ENCODE results near the gene CXXC5. TPM values are rescaled to one million over a fixed set of nuclear protein-coding genes. Genes with fewer than 3 reads are reported as not detected.

Gene CXXC5
- total RNA-seq, 1 experiment from 2014 or later = 57.2 TPM

- intact Hi-C loops (cut with micrococcal nuclease; ENCODE audit: unreplicated experiment) = loop anchor here (5.0 kb wide), 2 partner anchors 47 to 97 kb away; no protein-coding TSS in a partner anchor
- peak; percentile 62 for DNase-seq (ENCODE audit: low spot score)
- TF ChIP-seq EZH2 (IDR thresholded peaks at IDR 0.05; ENCODE audit: borderline replicate concordance, low read depth, low read length, poor library complexity, severe bottlenecking) (no peak), CTCF (conservative IDR thresholded peaks at IDR 0.05; ENCODE audit: low read depth, low read length) (peak; percentile 47)
- Histone ChIP-seq H3K27ac (ENCODE audit: low read depth, low read length, poor library complexity, severe bottlenecking) (peak overlapping the region; percentile 78), H3K27me3 (replicated peaks; ENCODE audit: insufficient read depth, low read depth, low read length, poor library complexity) (no peaks in the 10 kb centered on the region), H3K4me3 (ENCODE audit: low read depth, low read length, poor library complexity, severe bottlenecking) (peak overlapping the region; percentile 90), H3K4me1 (ENCODE audit: insufficient read depth, low read length, poor library complexity, severe bottlenecking) (peaks cover 50% of the 10 kb centered on the region), H3K9me3 (ENCODE audit: low read depth, low read length, poor library complexity, severe bottlenecking) (no peaks in the 10 kb centered on the region), H3K36me3 (ENCODE audit: insufficient read depth, low read length, poor library complexity, severe bottlenecking) (no peaks in the 10 kb centered on the region)
- ChIA-PET CTCF (interaction anchor here (0.6 kb wide), 1 partner anchor 271 kb away, joined by 10 read pairs; no protein-coding TSS in a partner anchor), POLR2A (ENCODE audit: low non-redundant PET) (interaction anchor here (0.7 kb wide), 1 partner anchor 92 kb away, joined by 3 read pairs; no protein-coding TSS in a partner anchor)
- TSS peak; percentile 26 for BruUV-seq (replicated peaks)
Observed at GRCh38 chr5:139650031-139650688, 2.0 kb downstream of the CXXC5 start.

- POLR2A ChIA-PET (ENCODE audit: low non-redundant PET) = interaction anchor here (0.7 kb wide), 1 partner anchor 91 kb away, joined by 3 read pairs; no protein-coding TSS in a partner anchor
- Histone ChIP-seq H3K36me3 (ENCODE audit: insufficient read depth, low read length, poor library complexity, severe bottlenecking) (no peaks in the 10 kb centered on the region), H3K4me1 (ENCODE audit: insufficient read depth, low read length, poor library complexity, severe bottlenecking) (peaks cover 55% of the 10 kb centered on the region), H3K9me3 (ENCODE audit: low read depth, low read length, poor library complexity, severe bottlenecking) (no peaks in the 10 kb centered on the region), H3K4me3 (ENCODE audit: low read depth, low read length, poor library complexity, severe bottlenecking) (peak overlapping the region; percentile 90), H3K27me3 (replicated peaks; ENCODE audit: insufficient read depth, low read depth, low read length, poor library complexity) (no peaks in the 10 kb centered on the region), H3K27ac (ENCODE audit: low read depth, low read length, poor library complexity, severe bottlenecking) (peak overlapping the region; percentile 78)
- intact Hi-C loops (cut with micrococcal nuclease; ENCODE audit: unreplicated experiment) = loop anchor here (5.0 kb wide), 2 partner anchors 47 to 97 kb away; no protein-coding TSS in a partner anchor
- CTCF ChIA-PET = interaction anchor here (0.6 to 1.8 kb wide), 3 partner anchors 13 to 271 kb away, joined by 6 to 13 read pairs (median 10); no protein-coding TSS in a partner anchor
- BruUV-seq (replicated peaks) = no TSS peak
- TF ChIP-seq CTCF (conservative IDR thresholded peaks at IDR 0.05; ENCODE audit: low read depth, low read length) = no peak; the same call in 1 of the 2 replicates
- TF ChIP-seq EZH2 (IDR thresholded peaks at IDR 0.05; ENCODE audit: borderline replicate concordance, low read depth, low read length, poor library complexity, severe bottlenecking) = no peak
- no peak for DNase-seq (ENCODE audit: low spot score)
Observed at GRCh38 chr5:139650689-139651042, 2.5 kb downstream of the CXXC5 start.

GRCh38 chr5:139651043-139651834 lies 3.1 kb downstream of the CXXC5 start:
- POLR2A ChIA-PET (ENCODE audit: low non-redundant PET) = interaction anchor here (0.7 kb wide), 2 partner anchors 90 to 141 kb away, joined by 3 read pairs; no protein-coding TSS in a partner anchor
- Histone ChIP-seq H3K27me3 (replicated peaks; ENCODE audit: insufficient read depth, low read depth, low read length, poor library complexity) (no peaks in the 10 kb centered on the region), H3K4me3 (ENCODE audit: low read depth, low read length, poor library complexity, severe bottlenecking) (peak overlapping the region; percentile 90), H3K4me1 (ENCODE audit: insufficient read depth, low read length, poor library complexity, severe bottlenecking) (peaks cover 60% of the 10 kb centered on the region), H3K36me3 (ENCODE audit: insufficient read depth, low read length, poor library complexity, severe bottlenecking) (no peaks in the 10 kb centered on the region), H3K9me3 (ENCODE audit: low read depth, low read length, poor library complexity, severe bottlenecking) (no peaks in the 10 kb centered on the region), H3K27ac (ENCODE audit: low read depth, low read length, poor library complexity, severe bottlenecking) (peak overlapping the region; percentile 78)
- TF ChIP-seq EZH2 (IDR thresholded peaks at IDR 0.05; ENCODE audit: borderline replicate concordance, low read depth, low read length, poor library complexity, severe bottlenecking) = no peak
- no peak for TF ChIP-seq CTCF (conservative IDR thresholded peaks at IDR 0.05; ENCODE audit: low read depth, low read length)
- intact Hi-C loops (cut with micrococcal nuclease; ENCODE audit: unreplicated experiment) = loop anchor here (5.0 kb wide), 2 partner anchors 46 to 96 kb away; no protein-coding TSS in a partner anchor
- no peak for DNase-seq (ENCODE audit: low spot score)
- CTCF ChIA-PET = interaction anchor here (1.8 kb wide), 2 partner anchors 14 to 18 kb away, joined by 6 to 13 read pairs; no protein-coding TSS in a partner anchor
- BruUV-seq (replicated peaks) = no TSS peak
